NCI-H748 treated with DMSO at 0.1 percent for 48 hours (cell line): ENCODE data around the gene HEMK1.

ENCODE experiments used
- DNase-seq: peaks from one replicate; lab custom pipeline; 2025; lab: John Stamatoyannopoulos, UW

The HEMK1 gene

GRCh38 chr3:50568947-50569749 lies at the start of gene HEMK1:
TSS of gene HEMK1 (plus strand) at chr3:50569522. CDS start at chr3:50571105, 1,583 bp downstream.
- peak; percentile 75 for DNase-seq

- no peak for DNase-seq
These were observed 48.5 kb upstream of the HEMK1 start for GRCh38 chr3:50520849-50521248.

GRCh38 chr3:50521572-50521971 lies 47.8 kb upstream of the HEMK1 start:
- no peak for DNase-seq

- no peak for DNase-seq
These were observed 46.0 kb upstream of the HEMK1 start for GRCh38 chr3:50523279-50523811.

- no peak for DNase-seq
These were observed 44.6 kb upstream of the HEMK1 start for GRCh38 chr3:50524746-50525145.

GRCh38 chr3:50525191-50525910 lies 44.0 kb upstream of the HEMK1 start:
- DNase-seq = no peak

- DNase-seq = no peak
These were observed 43.3 kb upstream of the HEMK1 start for GRCh38 chr3:50525987-50526386.

- DNase-seq = no peak
These were observed 39.0 kb upstream of the HEMK1 start for GRCh38 chr3:50530001-50530970.

GRCh38 chr3:50531201-50531600 lies 38.1 kb upstream of the HEMK1 start:
- DNase-seq = no peak

GRCh38 chr3:50532062-50532705 lies 37.1 kb upstream of the HEMK1 start:
- DNase-seq = no peak

GRCh38 chr3:50533316-50533715 lies 36.0 kb upstream of the HEMK1 start:
- DNase-seq = no peak

- DNase-seq = no peak
These were observed 35.4 kb upstream of the HEMK1 start for GRCh38 chr3:50533807-50534461.

GRCh38 chr3:50534681-50535330 lies 34.5 kb upstream of the HEMK1 start:
- no peak for DNase-seq

- DNase-seq = no peak
These were observed 32.7 kb upstream of the HEMK1 start for GRCh38 chr3:50536471-50537180.

GRCh38 chr3:50537421-50538129 lies 31.7 kb upstream of the HEMK1 start:
- DNase-seq = no peak

GRCh38 chr3:50539356-50540286 lies 29.7 kb upstream of the HEMK1 start:
- no peak for DNase-seq

GRCh38 chr3:50542177-50543034 lies 26.9 kb upstream of the HEMK1 start:
- DNase-seq = peak; percentile 32
